Dendritic cell treated with granulocyte-macrophage colony-stimulating factor and Interleukin-4, amounts not matched to agents 40 ng/mL and 50 ng/mL, for 4 days (primary cell): ENCODE data around the gene ZNF587.
"Not testable (repeated sequence)": the region's sequence is repeated elsewhere in the genome, so short reads cannot be mapped to it uniquely, and the experiment has no call there.

ENCODE experiments used
- H3K27ac Mint-ChIP-seq: one replicate; pipeline ENCODE4 v1.8.0; 2022; ENCODE audit warnings: mild to moderate bottlenecking, mixed read lengths
- H3K27me3 Mint-ChIP-seq: one replicate; pipeline ENCODE4 v1.8.0; 2022; ENCODE audit warnings: mild to moderate bottlenecking, mixed read lengths
- H3K36me3 Mint-ChIP-seq: one replicate; pipeline ENCODE4 v1.8.0; 2022; ENCODE audit warnings: low read depth, mixed read lengths
- H3K4me1 Mint-ChIP-seq: one replicate; pipeline ENCODE4 v1.8.0; 2022; ENCODE audit warnings: low read depth, mixed read lengths
- H3K4me3 Mint-ChIP-seq: one replicate; pipeline ENCODE4 v1.8.0; 2022; ENCODE audit warnings: mild to moderate bottlenecking, moderate library complexity, mixed read lengths
- H3K9me3 Mint-ChIP-seq: one replicate; pipeline ENCODE4 v1.8.0; 2022; ENCODE audit warnings: mixed read lengths
- intact Hi-C: fragments of 100-400 bp; cut with micrococcal nuclease; formaldehyde crosslinking; loops from one replicate; pipeline ENCODE4 v1.15.0; 2022

Gene ZNF587

DNA sequence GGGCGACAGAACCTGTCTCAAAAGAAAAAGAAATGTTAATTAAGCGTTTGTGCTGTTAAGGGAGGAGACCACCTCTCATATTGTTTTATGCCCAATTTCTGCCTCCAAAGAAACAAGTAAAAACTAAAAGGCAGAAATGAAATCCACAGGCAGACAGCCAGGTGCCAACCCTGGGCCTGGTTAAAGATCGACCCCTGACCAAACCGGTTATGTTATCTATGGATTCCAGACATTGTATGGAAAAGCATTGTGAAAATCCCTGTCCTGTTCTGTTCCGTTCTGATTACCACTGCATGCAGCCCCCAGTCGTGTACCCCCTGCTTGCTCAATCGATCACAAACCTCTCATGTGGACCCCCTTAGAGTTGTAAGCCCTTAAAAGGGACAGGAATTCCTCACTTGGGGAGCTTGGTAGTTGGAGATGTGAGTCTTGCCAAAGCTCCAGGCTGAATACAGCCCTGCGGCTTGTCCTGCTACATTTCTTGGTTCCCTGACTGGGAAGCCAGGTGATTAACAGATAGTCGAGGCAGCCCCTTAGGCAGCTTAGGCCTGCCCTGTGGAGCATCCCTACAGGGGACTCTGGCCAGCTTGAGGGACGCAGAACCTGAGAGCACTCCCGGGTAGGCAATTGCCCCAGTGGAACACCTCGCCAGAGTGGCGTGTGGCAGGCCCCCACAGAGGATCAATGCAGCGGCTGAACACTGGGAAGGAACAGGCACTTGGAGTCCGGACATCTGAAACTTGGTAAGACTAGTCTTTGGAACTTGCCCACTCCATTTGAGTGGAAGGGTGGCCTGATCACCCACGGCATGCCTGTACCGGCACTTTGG, 34.2 kb upstream of the ZNF587 start:
- peaks cover 41% of the 10 kb centered on the region for H3K4me1 Mint-ChIP-seq

DNA sequence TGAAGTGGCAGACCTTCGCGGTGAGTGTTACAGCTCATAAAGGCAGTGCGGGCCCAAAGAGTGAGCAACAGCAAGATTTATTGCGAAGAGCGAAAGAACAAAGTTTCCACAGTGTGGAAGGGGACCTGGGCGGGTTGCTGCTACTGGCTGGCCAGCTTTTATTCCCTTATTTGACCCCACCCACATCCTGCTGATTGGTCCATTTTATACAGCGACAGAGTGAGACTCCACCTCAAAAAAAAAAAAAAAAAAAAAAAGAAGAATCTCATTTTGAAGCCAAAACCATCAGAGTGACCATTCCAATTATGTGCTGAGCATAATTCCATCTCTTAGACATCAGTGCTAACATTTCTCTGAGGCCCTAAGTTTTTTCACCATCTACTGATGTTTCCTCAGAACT, 33.0 kb upstream of the ZNF587 start:
- intact Hi-C loops: loop anchor here (5.0 to 10.0 kb wide), 2 partner anchors 52 to 89 kb away; partner anchors contain the start of genes ZNF586 and ZNF671
- no peak overlapping the region for H3K4me3 Mint-ChIP-seq
- no peaks in the 10 kb centered on the region for H3K27me3 Mint-ChIP-seq
- H3K4me1 Mint-ChIP-seq: peaks cover 50% of the 10 kb centered on the region
- H3K27ac Mint-ChIP-seq: no peak overlapping the region
- no peaks in the 10 kb centered on the region for H3K9me3 Mint-ChIP-seq
- H3K36me3 Mint-ChIP-seq: peaks cover 46% of the 10 kb centered on the region

More for the DNA sequence above, 34.2 kb upstream of the ZNF587 start:
- intact Hi-C loops: loop anchor here (5.0 to 10.0 kb wide), 2 partner anchors 51 to 88 kb away; partner anchors contain the start of genes ZNF586 and ZNF671
- no peaks in the 10 kb centered on the region for H3K9me3 Mint-ChIP-seq
- peaks cover 47% of the 10 kb centered on the region for H3K36me3 Mint-ChIP-seq
- peak overlapping the region; percentile 93 for H3K4me3 Mint-ChIP-seq
- peak overlapping the region; percentile 84 for H3K27ac Mint-ChIP-seq
- no peaks in the 10 kb centered on the region for H3K27me3 Mint-ChIP-seq

DNA sequence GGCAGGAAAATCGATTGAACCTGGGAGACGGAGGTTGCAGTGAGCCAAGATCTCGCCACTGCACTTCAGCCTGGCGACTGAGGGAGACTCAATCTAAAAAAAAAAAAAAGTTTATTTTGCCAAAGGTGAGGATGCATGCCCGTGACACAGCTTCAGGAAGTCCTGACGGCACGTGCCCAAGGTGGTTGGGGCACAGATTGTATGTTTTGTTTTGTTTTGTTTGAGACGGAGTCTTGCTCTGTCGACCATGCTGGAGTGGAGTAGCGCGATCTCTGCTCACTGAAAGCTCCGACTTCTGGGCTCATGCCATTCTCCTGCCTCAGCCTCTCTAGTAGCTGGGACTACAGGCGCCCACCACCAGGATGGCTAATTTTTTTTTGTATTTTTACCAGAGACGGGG, 31.7 kb upstream of the ZNF587 start:
- H3K4me1 Mint-ChIP-seq: peaks cover 48% of the 10 kb centered on the region

DNA sequence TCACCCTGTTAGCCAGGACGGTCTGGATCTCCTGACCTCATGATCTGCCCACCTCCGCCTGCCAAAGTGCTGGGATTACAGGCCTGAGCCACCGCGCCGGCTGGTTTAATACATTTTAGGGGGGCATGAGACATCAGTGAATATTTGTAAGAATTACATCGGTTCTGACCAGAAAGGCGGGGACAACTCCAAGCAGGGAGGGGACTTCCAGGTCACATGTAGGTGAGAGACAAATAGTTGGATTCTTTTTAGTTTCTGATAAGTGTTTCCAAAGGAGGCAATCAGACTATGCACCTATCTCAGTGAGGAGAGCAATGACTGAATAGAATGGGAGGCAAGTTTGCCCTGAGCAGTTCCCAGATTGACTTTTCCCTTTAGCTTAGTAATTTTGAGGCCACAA, 31.3 kb upstream of the ZNF587 start:
- intact Hi-C loops: loop anchor here (5.0 to 10.0 kb wide), 2 partner anchors 54 to 91 kb away; partner anchors contain the start of genes ZNF586 and ZNF671
- no peaks in the 10 kb centered on the region for H3K27me3 Mint-ChIP-seq
- H3K36me3 Mint-ChIP-seq: peaks cover 47% of the 10 kb centered on the region
- H3K4me1 Mint-ChIP-seq: peaks cover 48% of the 10 kb centered on the region
- no peak overlapping the region for H3K27ac Mint-ChIP-seq
- H3K9me3 Mint-ChIP-seq: no peaks in the 10 kb centered on the region
- H3K4me3 Mint-ChIP-seq: no peak overlapping the region

More for the DNA sequence above, 31.7 kb upstream of the ZNF587 start:
- intact Hi-C loops: loop anchor here (5.0 to 10.0 kb wide), 2 partner anchors 53 to 91 kb away; partner anchors contain the start of genes ZNF586 and ZNF671
- Mint-ChIP-seq H3K9me3 (no peaks in the 10 kb centered on the region), H3K4me3 (no peak overlapping the region), H3K27me3 (no peaks in the 10 kb centered on the region), H3K36me3 (peaks cover 49% of the 10 kb centered on the region), H3K27ac (no peak overlapping the region)

- Mint-ChIP-seq H3K4me1 (peaks cover 48% of the 10 kb centered on the region), H3K4me3 (peak overlapping the region; percentile 94), H3K27me3 (no peaks in the 10 kb centered on the region)
Measured at GRCh38 chr19:57819475-57820148, 30.0 kb upstream of the ZNF587 start.

GRCh38 chr19:57820599-57820998, 29.1 kb upstream of the ZNF587 start:
- Mint-ChIP-seq H3K4me1 (peaks cover 41% of the 10 kb centered on the region), H3K4me3 (peak overlapping the region; percentile 94), H3K27ac (peak overlapping the region; percentile 91), H3K9me3 (no peaks in the 10 kb centered on the region), H3K36me3 (peaks cover 57% of the 10 kb centered on the region), H3K27me3 (no peaks in the 10 kb centered on the region)
- intact Hi-C loops: no loop called here

More at GRCh38 chr19:57819475-57820148, 30.0 kb upstream of the ZNF587 start:
- no peaks in the 10 kb centered on the region for H3K9me3 Mint-ChIP-seq
- H3K36me3 Mint-ChIP-seq: peaks cover 53% of the 10 kb centered on the region
- peak overlapping the region; percentile 91 for H3K27ac Mint-ChIP-seq
- intact Hi-C loops: loop anchor here (5.0 to 10.0 kb wide), 2 partner anchors 55 to 92 kb away; partner anchors contain the start of genes ZNF586 and ZNF671

- intact Hi-C loops, H3K27me3 Mint-ChIP-seq, H3K9me3 Mint-ChIP-seq, H3K4me3 Mint-ChIP-seq: not testable (repeated sequence)
- Mint-ChIP-seq H3K4me1 (peaks cover 41% of the 10 kb centered on the region), H3K36me3 (peaks cover 62% of the 10 kb centered on the region), H3K27ac (peak overlapping the region; percentile 91)
Measured at GRCh38 chr19:57821095-57821494, 28.6 kb upstream of the ZNF587 start.

DNA sequence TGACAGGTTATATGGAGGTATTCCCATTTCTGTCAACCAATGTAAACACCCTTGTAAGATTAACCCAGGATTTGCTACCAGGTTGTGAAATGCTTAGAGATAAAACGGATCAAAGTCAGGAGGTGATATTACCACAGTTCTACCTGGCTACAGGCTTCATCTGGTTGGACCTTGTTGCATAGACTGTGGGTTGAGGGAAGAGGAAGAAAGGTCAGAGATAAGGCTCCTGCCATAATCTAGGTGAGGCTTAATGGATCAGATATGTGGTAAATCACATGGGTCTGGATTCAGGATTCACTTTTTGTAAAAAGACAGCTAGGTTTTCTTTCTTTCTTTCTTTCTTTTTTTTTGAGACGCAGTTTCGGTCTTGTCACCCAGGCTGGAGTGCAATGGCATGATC, 28.2 kb upstream of the ZNF587 start:
- H3K27me3 Mint-ChIP-seq, intact Hi-C loops, H3K9me3 Mint-ChIP-seq, H3K4me3 Mint-ChIP-seq, H3K27ac Mint-ChIP-seq: not testable (repeated sequence)
- Mint-ChIP-seq H3K4me1 (peaks cover 41% of the 10 kb centered on the region), H3K36me3 (peaks cover 66% of the 10 kb centered on the region)

DNA sequence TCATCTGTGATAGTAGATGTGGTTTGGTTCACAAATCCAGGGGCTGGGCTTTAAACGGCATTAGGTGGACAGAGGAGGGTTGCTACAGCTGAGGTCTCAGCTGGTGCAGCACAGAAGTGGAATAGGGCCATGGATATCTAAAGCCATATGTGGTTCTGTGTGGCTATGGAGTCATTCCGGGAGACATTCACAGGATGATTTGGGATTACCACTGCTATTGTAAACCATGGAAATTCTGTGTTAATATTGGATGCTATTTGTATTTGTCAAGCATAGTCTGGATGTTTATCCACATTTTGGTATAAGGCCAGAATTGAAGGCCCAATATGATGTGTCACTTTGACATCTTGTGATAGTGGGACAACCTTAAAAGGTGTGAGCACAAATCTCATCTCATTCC, 26.5 kb upstream of the ZNF587 start:
- H3K9me3 Mint-ChIP-seq, H3K27ac Mint-ChIP-seq, H3K27me3 Mint-ChIP-seq, H3K4me3 Mint-ChIP-seq, intact Hi-C loops: not testable (repeated sequence)
- Mint-ChIP-seq H3K4me1 (peaks cover 41% of the 10 kb centered on the region), H3K36me3 (peaks cover 80% of the 10 kb centered on the region)

GRCh38 chr19:57823608-57824007, 26.1 kb upstream of the ZNF587 start:
- H3K27me3 Mint-ChIP-seq, intact Hi-C loops, H3K9me3 Mint-ChIP-seq, H3K4me3 Mint-ChIP-seq: not testable (repeated sequence)
- Mint-ChIP-seq H3K27ac (peak overlapping the region; percentile 9), H3K36me3 (peaks cover 83% of the 10 kb centered on the region), H3K4me1 (peaks cover 41% of the 10 kb centered on the region)

DNA sequence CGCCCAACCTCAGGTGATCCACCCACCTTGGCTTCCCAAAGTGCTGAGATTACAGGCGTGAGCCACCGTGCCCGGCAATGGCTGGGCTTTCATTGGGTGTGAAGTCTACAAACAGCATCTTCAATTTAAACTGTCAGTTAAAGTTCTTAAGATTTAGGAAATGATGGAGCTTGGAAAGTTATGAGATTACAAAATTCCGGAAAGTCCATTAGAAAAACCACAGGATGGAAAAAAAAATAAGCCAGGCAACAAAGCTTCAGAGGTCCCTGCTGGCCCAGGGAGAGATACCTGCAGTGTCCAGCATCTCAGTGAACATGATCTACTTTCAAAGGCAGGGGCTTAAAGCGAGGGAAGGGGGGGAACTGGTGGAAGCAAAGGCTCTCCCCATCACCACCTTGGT, 24.1 kb upstream of the ZNF587 start:
- no peak overlapping the region for H3K27ac Mint-ChIP-seq
- peaks cover 43% of the 10 kb centered on the region for H3K4me1 Mint-ChIP-seq
- intact Hi-C loops: no loop called here
- H3K4me3 Mint-ChIP-seq: no peak overlapping the region
- H3K9me3 Mint-ChIP-seq: peaks cover 10% of the 10 kb centered on the region
- no peaks in the 10 kb centered on the region for H3K27me3 Mint-ChIP-seq
- H3K36me3 Mint-ChIP-seq: peaks cover 88% of the 10 kb centered on the region

- peaks cover 12% of the 10 kb centered on the region for H3K4me1 Mint-ChIP-seq
- H3K27me3 Mint-ChIP-seq: no peaks in the 10 kb centered on the region
- no peak overlapping the region for H3K27ac Mint-ChIP-seq
- H3K36me3 Mint-ChIP-seq: peaks cover 65% of the 10 kb centered on the region
- intact Hi-C loops: no loop called here
- H3K9me3 Mint-ChIP-seq: peaks cover 10% of the 10 kb centered on the region
- H3K4me3 Mint-ChIP-seq: no peak overlapping the region
Measured at GRCh38 chr19:57829316-57829715, 20.3 kb upstream of the ZNF587 start.

DNA sequence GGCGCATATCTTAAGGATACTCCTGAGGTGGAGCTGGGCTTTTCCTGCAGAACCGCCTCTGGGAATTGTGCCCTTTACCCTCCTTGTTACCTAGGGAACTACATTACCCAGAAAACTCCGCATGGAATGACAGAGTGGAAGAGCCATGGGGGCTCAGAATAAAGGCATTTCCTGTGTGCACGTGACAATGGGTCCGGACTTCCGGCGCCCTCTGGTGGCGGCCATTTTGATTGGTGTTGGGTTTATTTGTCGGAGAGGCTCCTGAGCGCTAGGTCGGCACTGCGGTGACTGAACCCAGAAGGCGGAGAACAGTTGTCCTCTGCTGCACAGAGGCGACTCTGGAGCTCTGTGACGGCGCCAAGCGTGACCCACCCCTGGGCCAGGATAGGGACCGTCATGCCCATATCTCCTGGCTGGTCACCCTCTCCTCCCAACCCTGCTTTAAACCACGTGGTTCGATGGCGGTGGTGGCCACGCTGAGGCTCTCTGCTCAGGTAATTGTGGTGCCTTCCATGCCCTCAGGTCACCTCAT, 19.5 kb upstream of the ZNF587 start, which contains the start of gene ZNF587B:
Gene ZNF587B (plus strand): TSS at position 229 of the 532 bp plus-strand sequence. CDS start 230 bp downstream, at position 459.
- Mint-ChIP-seq H3K27me3 (no peaks in the 10 kb centered on the region), H3K4me3 (peak within 1 kb of the TSS; percentile 23), H3K36me3 (peaks cover 61% of the 10 kb centered on the region), H3K9me3 (peaks cover 10% of the 10 kb centered on the region), H3K27ac (no peak within 1 kb of the TSS), H3K4me1 (peaks cover 9% of the 10 kb centered on the region)
- intact Hi-C loops: no loop called here

DNA sequence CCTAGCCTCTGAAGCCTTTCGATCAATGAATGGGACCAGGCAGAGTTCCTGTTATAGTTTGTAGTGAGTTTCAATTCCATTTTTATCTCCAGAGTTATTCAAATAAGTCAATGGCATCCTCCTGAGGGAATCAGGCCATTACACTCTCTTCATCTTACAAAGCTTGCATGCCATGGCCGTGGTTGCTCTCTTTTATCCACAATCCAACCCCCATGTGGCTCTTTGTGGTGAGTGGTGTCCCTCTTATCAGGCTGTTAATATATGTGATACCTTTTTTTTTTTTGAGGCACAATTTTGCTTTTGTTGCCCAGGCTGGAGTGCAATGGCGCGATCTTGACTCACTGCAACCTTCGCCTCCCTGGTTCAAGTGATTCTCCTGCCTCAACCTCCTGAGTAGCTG, 12.7 kb upstream of the ZNF587 start:
- Mint-ChIP-seq H3K36me3 (peaks cover 58% of the 10 kb centered on the region), H3K27ac (peak overlapping the region; percentile 9), H3K4me1 (peaks cover 10% of the 10 kb centered on the region)
- H3K27me3 Mint-ChIP-seq, intact Hi-C loops, H3K9me3 Mint-ChIP-seq, H3K4me3 Mint-ChIP-seq: not testable (repeated sequence)
